ENCODE measurements around the gene CDC16. TPM values are rescaled to one million over a fixed set of nuclear protein-coding genes. Genes with fewer than 3 reads are reported as not detected.
A peak's percentile ranks its signal among the peaks of the same experiment; 100 is the strongest.

CDC16 gene
- total and polyA plus RNA-seq, 12 donors, result 29.2 to 162 (median 55.2) TPM

DNA sequence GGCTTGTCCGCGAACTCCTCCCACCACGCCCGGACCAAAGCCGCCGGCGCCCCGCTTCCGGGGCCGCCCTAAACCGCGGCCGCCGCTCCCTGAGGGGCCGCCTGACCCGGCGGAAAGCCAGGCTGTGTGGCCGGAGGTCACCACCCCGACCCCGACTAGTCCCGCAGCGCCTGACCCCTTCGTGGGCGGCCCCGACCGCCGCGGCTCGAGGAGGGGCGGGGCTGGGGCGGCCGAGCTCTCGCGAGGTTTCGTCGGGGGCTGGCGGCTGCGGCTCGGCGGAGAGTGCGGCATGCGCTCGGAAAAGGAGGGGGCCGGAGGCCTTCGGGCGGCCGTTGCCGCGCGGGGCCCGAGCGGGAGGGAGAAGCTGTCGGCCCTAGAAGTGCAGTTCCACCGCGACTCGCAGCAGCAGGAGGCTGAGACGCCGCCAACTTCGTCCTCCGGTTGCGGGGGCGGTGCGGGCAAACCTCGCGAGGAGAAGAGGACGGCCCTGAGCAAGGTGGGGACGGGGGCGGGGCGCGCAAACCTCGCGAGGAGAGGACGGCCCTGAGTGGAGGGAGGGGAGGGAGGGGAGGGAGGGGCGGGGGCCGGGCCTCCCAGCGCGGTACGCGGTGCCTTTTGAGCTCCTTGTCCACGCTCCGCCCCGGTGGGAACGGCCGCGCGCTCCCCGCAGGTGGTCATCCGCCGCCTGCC, 46.8 kb downstream of the CDC16 start, which contains the start of gene UPF3A:
TSS of gene UPF3A (plus strand) at position 251 of the 690 bp plus-strand sequence. CDS start at position 290, 39 bp downstream.
- TF ChIP-seq CTCF (IDR thresholded peaks at IDR 0.05) (no peak), POLR2A (IDR thresholded peaks at IDR 0.05) (peak; percentile 72 to 86)
- no peaks in the 10 kb centered on the region for H3K27me3 ChIP-seq
- H3K27ac ChIP-seq, result peak within 1 kb of the TSS; percentile 97 to 99 (median 98)
- H3K36me3 ChIP-seq (replicated peaks in 1 of 2), result peaks cover 0 to 4% of the 10 kb centered on the region in 2 donors
- peak; percentile 91 to 94 (median 92) for DNase-seq
- no peaks in the 10 kb centered on the region for H3K9me3 ChIP-seq (replicated peaks in 1 of 3)
- H3K4me1 ChIP-seq (replicated peaks in 1 of 2), result peaks cover 15 to 26% of the 10 kb centered on the region in 2 donors
- peak within 1 kb of the TSS; percentile 57 to 91 (median 66) for H3K4me3 ChIP-seq
- intact Hi-C loops (cut with DNase I), result no loop called here
- WGBS, 4 donors, result 0 to 1% (median 0%) methylated on average over 8 to 86 of the region's 89 CpGs; no CpG with 5 or more reads in 1 of the 4 donors

GRCh38 chr13:114282041-114282670, 47.5 kb downstream of the CDC16 start:
- peak; percentile 24 to 63 (median 41) for DNase-seq
- H3K4me1 ChIP-seq (replicated peaks in 1 of 2), result peaks cover 15 to 26% of the 10 kb centered on the region in 2 donors
- 0 to 2% (median 0%) methylated on average over 17 to 50 of the region's 50 CpGs for WGBS, 4 donors

DNA sequence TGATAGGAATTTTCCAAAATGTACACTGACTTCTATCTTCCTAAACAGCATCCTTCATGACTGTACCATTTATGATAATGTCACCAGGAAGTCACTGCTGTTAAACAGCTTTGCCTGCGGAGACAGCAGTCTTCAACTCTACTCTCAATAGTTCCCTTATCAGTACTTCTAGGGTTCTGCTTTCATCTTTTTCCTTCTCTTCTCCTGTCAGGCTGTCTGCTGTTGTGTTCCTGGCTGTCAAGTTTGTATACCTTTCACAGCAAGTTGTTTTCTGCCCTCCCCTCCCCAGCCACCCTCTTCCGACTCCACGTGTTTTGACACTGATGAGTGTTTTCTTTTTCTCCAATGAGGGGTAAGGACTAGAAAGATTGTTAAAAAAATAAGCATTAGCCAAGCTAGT, 48.9 kb downstream of the CDC16 start:
- 69 to 79% (median 74%) methylated on average over 3 of the region's 3 CpGs for WGBS, 4 donors

More at GRCh38 chr13:114282041-114282670, 47.5 kb downstream of the CDC16 start:
- Histone ChIP-seq H3K27ac (peak overlapping the region; percentile 97 to 99 (median 98)), H3K9me3 (replicated peaks in 1 of 3) (no peaks in the 10 kb centered on the region), H3K4me3 (peak overlapping the region; percentile 16 to 91 (median 52)), H3K27me3 (no peaks in the 10 kb centered on the region), H3K36me3 (replicated peaks in 1 of 2) (peaks cover 0 to 10% of the 10 kb centered on the region in 2 donors)
- TF ChIP-seq POLR2A (IDR thresholded peaks at IDR 0.05) (peak in 1 of 2 donors; percentile 69), CTCF (IDR thresholded peaks at IDR 0.05) (no peak)
- intact Hi-C loops (cut with DNase I), result no loop called here

More for the DNA sequence above, 48.9 kb downstream of the CDC16 start:
- peaks cover 15 to 26% of the 10 kb centered on the region in 2 donors for H3K4me1 ChIP-seq (replicated peaks in 1 of 2)
- H3K27ac ChIP-seq, result no peak overlapping the region
- H3K9me3 ChIP-seq (replicated peaks in 1 of 3), result no peaks in the 10 kb centered on the region
- intact Hi-C loops (cut with DNase I), result no loop called here
- peaks cover 0 to 24% of the 10 kb centered on the region in 2 donors for H3K36me3 ChIP-seq (replicated peaks in 1 of 2)
- H3K27me3 ChIP-seq, result no peaks in the 10 kb centered on the region
- TF ChIP-seq CTCF (IDR thresholded peaks at IDR 0.05), result no peak
- no peak for TF ChIP-seq POLR2A (IDR thresholded peaks at IDR 0.05)
- no peak for DNase-seq
- no peak overlapping the region for H3K4me3 ChIP-seq

Data from adrenal gland (tissue), 12 donors.